OCI-LY3 (cell line): Measurements from ENCODE around the gene KLF8.

Experiments
- CTCF ChIP-seq: fragments of 200-600, 300-600 bp; sonication (generic); IDR thresholded peaks from 2 replicates; pipeline ENCODE4 v1.5.1; 2014; ENCODE audit warnings: antibody characterized with exemption, low read length, low read depth
- EZH2phosphoT487 ChIP-seq: fragments of 200-600 bp; shearing (Covaris generic); IDR thresholded peaks from 2 replicates; pipeline ENCODE4 v1.6.1; 2018; ENCODE audit warnings: antibody characterized with exemption, mixed run types, low read depth

GRCh38 chrX:56233100-56233499, 944 bp downstream of the KLF8 start:
- TF ChIP-seq CTCF (no peak), EZH2phosphoT487 (no peak)
